NCI-H1417 (cell line): ENCODE results near the gene DNAJC9.

Source experiments
- DNase-seq, 3 experiments: peaks; one replicate each; lab custom pipeline; 2025; lab: John Stamatoyannopoulos, UW

DNAJC9 gene

DNA sequence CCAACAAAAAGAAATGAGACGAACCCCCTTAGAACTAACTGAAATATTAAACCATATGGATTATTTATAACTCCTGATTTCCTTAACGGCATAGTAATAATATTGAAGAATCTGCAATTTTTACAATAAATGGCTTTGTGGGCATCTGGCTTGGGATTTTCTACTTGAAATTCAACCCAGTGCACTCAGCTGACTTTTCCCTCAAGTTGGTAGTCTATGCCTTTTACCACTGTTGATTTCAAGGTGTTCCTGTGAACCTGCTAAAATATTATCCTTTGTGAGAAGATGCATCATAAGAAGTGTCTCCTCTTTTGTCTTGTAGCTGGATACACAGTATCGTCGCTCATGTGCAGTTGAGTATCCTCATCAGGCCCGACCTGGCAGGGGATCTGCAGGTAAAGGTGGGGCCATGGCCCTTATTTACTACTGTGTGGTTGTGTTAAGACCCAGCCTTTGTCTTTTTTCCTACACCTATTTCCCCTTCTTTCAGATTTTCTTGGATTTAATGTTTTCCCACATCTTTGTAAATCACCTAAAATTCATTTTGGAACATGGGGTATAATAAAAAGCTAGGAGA lies 8.0 kb downstream of the DNAJC9 start:
- DNase-seq = no peak

- DNase-seq = no peak
Observed at GRCh38 chr10:73234695-73235094, 12.4 kb downstream of the DNAJC9 start.

DNA sequence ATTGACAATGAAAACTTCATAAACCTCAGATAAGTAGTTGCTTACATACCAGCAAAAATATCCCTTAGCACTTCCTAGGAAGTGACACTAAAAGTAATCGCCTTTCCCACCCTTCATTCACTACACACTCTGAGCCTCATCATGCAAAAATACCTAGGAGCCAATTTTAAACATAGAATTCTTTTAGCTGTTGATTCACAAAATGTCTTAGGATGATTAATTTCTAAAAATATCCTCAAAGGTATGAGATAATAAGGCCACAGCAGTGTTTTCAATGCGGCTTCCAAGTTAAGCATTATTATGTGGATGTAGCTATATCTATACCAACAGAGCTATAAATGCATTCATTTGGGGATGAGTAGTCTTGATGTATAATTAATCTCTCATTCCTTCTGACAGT lies 13.2 kb downstream of the DNAJC9 start:
- no peak for DNase-seq

- no peak for DNase-seq
Observed at GRCh38 chr10:73232887-73233286, 14.2 kb downstream of the DNAJC9 start.

DNA sequence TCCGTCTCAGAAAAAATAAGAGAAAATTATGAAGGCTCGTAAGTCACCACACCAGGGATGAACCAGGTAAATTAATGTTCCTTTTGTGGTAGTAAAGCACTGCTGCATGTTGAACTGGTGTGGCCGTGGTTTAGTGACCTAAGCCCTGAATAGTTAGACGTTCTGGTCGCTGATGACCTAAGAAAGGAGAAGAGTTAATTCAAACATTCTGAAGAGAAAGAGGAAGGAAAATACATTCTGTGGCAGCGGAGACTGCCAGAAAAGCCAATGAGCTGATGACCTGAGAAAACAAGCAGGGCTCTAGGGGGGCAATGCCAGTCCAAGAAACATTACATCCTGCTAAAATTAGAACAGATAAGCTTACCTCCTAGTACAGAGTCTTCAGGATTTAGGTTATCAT lies 17.5 kb downstream of the DNAJC9 start:
- DNase-seq = no peak

GRCh38 chr10:73228247-73228646 lies 18.8 kb downstream of the DNAJC9 start:
- no peak for DNase-seq

DNA sequence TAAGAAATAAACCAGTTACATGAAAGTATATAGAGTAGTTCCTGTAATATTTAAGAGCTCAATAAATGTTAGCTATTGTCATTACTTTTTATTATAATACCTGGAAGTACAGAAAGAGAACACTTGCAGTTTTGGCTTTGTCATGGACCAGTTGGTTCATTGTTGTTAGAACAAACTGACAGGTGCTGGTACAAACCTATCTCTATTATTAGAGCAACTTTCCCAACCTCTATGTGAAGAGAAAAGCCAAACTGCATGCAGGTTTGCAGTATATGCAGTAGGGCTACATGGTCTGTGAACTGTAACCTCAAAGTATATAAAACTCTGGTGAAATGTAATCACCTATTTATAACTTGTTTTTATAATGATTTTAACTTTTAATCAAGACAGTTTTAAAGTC lies 20.4 kb downstream of the DNAJC9 start:
- DNase-seq = no peak

- DNase-seq = no peak
Observed at GRCh38 chr10:73225518-73225917, 21.5 kb downstream of the DNAJC9 start.

DNA sequence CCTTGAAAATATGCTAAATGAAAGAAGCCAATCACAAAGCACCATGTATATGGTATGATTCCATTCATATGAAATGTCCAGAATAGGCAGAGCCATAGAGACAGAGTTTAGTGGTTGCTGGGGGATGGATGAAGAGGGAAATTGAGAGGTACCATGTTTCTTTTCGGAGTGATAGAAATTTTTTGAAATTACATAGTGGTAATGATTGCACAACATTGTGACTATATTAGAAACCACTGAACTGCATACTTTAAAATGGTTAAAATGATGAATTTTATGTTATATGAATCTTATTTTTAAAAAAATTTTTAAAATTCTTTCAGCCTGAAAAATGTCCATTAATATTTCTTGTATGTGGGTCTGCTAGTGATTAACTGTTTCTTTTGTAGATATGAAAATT lies 26.1 kb downstream of the DNAJC9 start:
- no peak for DNase-seq

- no peak for DNase-seq
Observed at GRCh38 chr10:73219384-73219783, 27.7 kb downstream of the DNAJC9 start.

DNA sequence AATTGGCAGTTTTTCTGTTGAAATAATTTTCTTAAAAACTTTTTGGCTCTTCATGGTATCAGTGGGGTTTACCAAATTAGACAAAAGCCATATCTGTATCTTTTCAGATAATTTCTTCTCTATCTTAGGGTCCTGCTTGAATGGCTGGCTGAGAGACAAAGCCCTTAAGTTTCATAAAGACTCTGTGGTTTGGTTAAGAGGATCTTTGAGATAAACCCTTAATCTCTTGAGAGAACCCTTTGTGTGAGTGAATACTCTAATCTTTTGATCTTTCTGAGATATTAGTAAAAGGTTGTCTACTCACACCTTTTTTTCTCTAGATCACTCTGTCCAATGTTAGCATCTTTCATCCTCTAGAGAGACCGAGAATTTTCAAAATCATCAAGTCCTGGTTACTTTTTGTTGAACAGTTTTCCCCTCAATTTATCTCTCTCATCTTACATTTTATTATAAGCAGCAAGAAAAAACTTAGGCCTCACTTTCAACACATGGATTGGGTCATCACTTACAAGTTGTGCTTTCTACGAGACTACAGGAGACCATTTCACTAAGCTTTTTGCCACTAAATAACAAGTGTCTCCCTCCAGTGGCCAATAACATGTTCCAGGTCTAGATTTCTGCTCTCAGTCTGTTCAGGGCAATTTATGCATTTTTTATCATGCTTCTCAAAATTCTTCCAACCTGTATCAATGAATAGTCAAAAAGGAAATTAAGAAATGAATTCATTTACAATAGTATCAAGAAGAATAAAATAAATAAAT lies 28.4 kb downstream of the DNAJC9 start:
- peak in 1 of 3 experiments; percentile 4 for DNase-seq

DNA sequence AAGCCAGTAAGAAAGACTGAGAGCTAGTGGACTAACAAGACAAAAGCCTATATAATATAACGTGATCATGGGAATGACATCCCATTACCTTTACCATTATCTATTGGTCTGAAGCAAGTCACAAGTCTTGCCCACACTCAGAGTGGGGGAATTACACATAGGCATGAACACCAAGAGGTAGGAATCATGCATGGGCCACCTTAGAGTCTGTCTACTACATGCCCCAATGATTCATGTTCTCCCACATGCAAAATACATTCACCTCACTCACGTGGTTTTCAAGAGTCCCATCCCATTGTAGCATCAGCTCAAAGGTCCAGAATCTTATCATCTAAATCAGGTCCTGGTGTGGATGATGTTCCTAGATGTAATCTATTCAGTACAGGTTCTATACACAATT lies 29.4 kb downstream of the DNAJC9 start:
- DNase-seq = no peak

GRCh38 chr10:73215749-73216148 lies 31.3 kb downstream of the DNAJC9 start:
- no peak for DNase-seq

- DNase-seq = no peak
Observed at GRCh38 chr10:73211106-73211811, 35.8 kb downstream of the DNAJC9 start.

GRCh38 chr10:73210395-73211105 lies 36.5 kb downstream of the DNAJC9 start:
- DNase-seq = no peak

GRCh38 chr10:73209705-73210104 lies 37.4 kb downstream of the DNAJC9 start:
- DNase-seq = no peak

DNA sequence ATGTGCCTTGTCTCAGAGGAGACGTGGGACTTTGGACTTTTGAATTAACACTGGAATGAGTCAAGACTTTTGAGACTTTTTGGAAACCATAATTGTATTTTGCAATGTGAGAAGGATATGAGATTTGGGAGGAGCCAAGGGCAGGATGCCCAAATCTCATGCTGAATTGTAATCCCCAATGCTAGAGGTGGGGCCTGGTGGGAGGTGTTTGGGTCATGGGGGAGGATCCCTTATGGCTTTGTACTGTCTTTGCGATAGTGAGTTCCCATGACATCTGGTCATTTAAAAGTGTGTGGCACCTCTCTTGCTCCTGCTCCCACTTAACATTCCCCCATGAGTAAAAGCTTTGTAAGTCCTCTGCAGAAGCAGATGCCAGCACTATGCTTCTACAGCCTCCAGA lies 39.2 kb downstream of the DNAJC9 start:
- no peak for DNase-seq

DNA sequence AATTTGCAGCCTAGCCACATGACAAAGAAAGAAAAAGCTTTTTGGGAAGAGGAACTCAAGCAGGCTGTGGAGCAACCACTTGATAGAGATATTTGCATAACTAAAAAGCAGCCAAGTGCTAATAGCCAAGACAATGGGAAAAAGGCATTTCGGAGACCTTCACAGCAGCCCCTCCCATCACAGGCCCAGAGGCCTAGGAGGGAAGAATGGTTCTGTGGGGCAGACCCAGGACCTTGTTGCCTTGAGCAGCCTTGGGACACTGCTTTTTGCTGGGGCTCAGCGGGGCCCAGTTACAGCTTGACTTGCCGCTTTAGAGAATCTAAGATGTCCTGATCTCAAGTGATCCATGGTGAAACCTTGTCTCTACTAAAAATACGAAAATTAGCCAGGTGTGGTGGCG lies 40.7 kb downstream of the DNAJC9 start:
- no peak for DNase-seq

DNA sequence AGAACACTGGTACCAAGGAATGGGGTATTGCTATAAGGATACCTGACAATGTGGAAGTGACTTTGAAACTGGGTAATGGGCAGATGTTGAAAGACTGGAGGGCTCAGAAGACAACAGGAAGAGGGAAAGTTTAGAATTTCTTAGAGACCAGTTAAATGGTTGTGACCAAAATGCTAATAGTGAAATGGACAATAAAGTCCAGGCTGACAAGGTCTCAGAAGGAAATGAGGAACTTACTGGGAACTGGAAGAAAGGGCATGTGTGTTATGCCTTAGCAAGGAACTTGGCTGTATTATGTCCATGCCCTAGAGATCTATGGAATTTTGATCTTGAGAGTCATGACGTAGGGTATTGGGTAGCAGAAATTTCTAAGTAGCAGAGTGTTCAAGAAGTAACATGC lies 41.2 kb downstream of the DNAJC9 start:
- DNase-seq = no peak

GRCh38 chr10:73205081-73205480 lies 42.0 kb downstream of the DNAJC9 start:
- no peak for DNase-seq
